GM12891 (cell line): ENCODE data around the gene DNM3.

Experiments
- POLR2A ChIP-seq: IDR thresholded peaks from 2 replicates; pipeline ENCODE4 v1.6.1; 2011; ENCODE audit warnings: low read depth, low read length, control low read depth
- POLR2AphosphoS5 ChIP-seq: IDR thresholded peaks from 2 replicates; pipeline ENCODE4 v1.6.1; 2011; ENCODE audit warnings: low read depth, low read length, control low read depth

DNA sequence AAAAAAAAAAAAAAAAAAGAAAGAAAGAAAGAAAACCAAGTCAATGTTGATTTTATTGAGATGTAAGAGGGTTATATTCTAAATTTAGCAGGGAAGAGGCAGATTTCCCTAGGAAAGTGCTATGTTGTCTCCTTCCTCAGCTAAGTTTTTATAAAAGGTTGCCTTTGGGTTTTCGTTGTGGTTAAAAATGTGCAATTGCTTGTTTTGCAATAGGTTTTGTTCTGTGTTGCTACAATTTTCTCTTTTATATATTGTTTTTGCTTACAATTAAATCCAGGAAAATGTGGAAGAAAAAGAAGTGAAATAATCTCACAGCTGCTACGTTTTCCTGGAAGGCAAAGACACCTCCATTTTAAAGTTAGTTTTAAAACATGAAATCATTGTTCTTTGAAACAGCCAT lies 442.5 kb downstream of the DNM3 start:
- TF ChIP-seq POLR2AphosphoS5 (no peak), POLR2A (no peak)
